Activated CD4-positive, alpha-beta T cell treated with anti-CD3 and anti-CD28 coated beads, Interleukin-2, amount 10 ng/mL, durations not matched to agents 24 days and 14 days (primary cell): ENCODE data around the gene SRGAP2C. TPM values are rescaled to one million over a fixed set of nuclear protein-coding genes. Genes with fewer than 3 reads are reported as not detected.
"Not testable (repeated sequence)": the region's sequence is repeated elsewhere in the genome, so short reads cannot be mapped to it uniquely, and the experiment has no call there.

Source experiments
- DNase-seq: peaks from one replicate; pipeline ENCODE4 v3.0.0; 2022
- H3K27ac Mint-ChIP-seq: one replicate; pipeline ENCODE4 v1.8.0; 2022; ENCODE audit warnings: mild to moderate bottlenecking, mixed read lengths
- H3K27me3 Mint-ChIP-seq: one replicate; pipeline ENCODE4 v1.8.0; 2022; ENCODE audit warnings: mixed read lengths
- H3K36me3 Mint-ChIP-seq: one replicate; pipeline ENCODE4 v1.8.0; 2022; ENCODE audit warnings: low read depth, mild to moderate bottlenecking, mixed read lengths
- H3K4me1 Mint-ChIP-seq: one replicate; pipeline ENCODE4 v1.8.0; 2021; ENCODE audit warnings: mixed read lengths
- H3K4me3 Mint-ChIP-seq: one replicate; pipeline ENCODE4 v1.8.0; 2022; ENCODE audit warnings: mild to moderate bottlenecking, moderate library complexity, mixed read lengths
- H3K9me3 Mint-ChIP-seq: one replicate; pipeline ENCODE4 v1.8.0; 2021; ENCODE audit warnings: mixed read lengths
- intact Hi-C: fragments of 100-400 bp; cut with micrococcal nuclease; formaldehyde crosslinking; loops from one replicate; pipeline ENCODE4 v1.15.1; 2023
- total RNA-seq: library from RNA; stranded (reverse); gene quantifications from 2 replicates; pipeline ENCODE4 v1.2.3, GENCODE V29; 2022

Gene SRGAP2C
- total RNA-seq, 1 donor from 2014 or later, result 47.5 TPM

DNA sequence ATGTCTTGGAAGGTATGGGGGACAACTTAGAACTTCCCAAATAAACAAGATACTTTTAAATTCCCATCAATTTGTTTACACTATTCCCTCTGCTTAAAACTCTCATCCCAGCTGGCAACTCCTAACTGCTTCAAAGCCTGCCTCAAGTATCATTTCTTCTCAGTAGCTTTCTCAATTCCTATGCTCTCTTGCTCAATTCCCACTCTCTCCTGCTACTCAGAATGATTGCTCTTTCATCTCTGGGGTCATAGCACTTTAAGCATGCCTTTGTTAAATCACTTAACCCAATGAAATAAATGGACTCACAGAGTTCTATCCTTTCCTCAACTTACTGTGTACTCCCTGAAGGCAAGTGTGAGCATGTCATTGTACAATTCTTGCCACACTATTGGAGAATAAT, 19.5 kb upstream of the SRGAP2C start:
- H3K27me3 Mint-ChIP-seq, intact Hi-C loops, H3K27ac Mint-ChIP-seq, H3K4me3 Mint-ChIP-seq, DNase-seq, H3K36me3 Mint-ChIP-seq, H3K9me3 Mint-ChIP-seq, H3K4me1 Mint-ChIP-seq: not testable (repeated sequence)

DNA sequence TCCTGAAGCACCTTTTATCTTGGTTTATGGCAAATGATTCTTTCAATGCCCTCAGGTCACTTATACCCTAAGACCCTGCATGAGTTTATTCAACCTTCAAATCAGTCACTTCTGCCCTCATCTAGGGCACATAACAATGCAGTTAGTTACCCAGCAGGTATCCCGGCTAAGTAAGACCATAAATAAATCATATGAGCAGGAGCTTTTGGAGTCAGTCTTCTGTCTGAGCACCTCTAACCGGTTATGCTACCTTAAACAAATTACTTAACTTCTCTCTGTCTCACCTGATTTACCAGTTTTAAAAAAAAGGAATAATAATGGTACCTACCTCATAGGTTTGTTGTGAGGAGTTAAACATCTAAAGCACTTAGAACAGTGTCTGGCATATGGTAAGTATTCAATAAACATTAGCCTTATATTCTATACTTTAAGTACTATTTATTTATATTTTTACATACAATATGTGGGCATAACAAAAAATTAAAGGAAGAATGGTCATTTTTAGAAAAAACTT, 17.5 kb upstream of the SRGAP2C start:
- H3K27me3 Mint-ChIP-seq, H3K36me3 Mint-ChIP-seq, DNase-seq, H3K9me3 Mint-ChIP-seq, H3K4me1 Mint-ChIP-seq, H3K27ac Mint-ChIP-seq, H3K4me3 Mint-ChIP-seq, intact Hi-C loops: not testable (repeated sequence)

DNA sequence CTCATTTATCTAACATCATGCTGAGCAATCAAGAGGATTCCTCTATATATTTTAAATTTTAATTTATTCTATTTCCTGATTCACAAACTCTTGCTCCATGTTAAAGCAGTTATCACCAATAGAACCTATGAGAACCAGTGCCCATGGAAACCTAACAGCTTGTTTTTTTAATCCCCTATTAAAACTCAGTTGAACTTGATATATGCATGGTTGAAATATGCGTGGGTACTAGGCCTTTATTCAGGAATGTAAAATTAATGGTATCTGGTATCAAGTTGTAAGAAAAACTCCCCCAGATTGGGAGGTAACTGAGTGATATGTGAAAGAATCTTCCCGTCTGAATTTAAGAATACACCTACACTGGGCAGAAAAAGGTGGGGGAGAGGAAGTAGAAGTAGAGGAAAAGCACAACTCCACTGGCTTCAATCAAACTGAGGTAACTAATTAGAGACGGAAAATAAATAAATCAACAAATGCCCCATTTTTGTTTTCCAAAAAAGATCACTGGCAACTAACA, 16.6 kb upstream of the SRGAP2C start:
- H3K27me3 Mint-ChIP-seq, H3K36me3 Mint-ChIP-seq, H3K4me1 Mint-ChIP-seq, H3K9me3 Mint-ChIP-seq, H3K27ac Mint-ChIP-seq, intact Hi-C loops, DNase-seq, H3K4me3 Mint-ChIP-seq: not testable (repeated sequence)

DNA sequence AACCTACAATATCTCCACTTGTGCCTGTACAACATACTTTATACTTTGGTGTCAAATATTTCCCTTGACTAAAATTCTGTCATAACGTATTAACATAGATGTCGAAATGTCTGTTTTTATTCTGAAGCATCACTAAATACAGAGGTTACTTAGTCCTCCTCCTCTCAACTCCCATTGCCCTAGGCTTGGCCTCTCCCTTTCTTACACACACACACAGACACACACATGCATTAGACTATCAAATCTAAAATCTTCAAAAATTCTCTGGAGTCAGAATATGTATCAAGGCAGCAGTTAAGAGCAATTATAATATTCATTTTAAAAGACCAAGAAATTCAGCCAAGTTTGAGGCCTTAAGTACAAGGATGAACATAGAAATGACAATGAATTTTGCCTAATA, 8.1 kb upstream of the SRGAP2C start:
- intact Hi-C loops, H3K27ac Mint-ChIP-seq, DNase-seq, H3K9me3 Mint-ChIP-seq, H3K4me3 Mint-ChIP-seq, H3K4me1 Mint-ChIP-seq, H3K27me3 Mint-ChIP-seq, H3K36me3 Mint-ChIP-seq: not testable (repeated sequence)

DNA sequence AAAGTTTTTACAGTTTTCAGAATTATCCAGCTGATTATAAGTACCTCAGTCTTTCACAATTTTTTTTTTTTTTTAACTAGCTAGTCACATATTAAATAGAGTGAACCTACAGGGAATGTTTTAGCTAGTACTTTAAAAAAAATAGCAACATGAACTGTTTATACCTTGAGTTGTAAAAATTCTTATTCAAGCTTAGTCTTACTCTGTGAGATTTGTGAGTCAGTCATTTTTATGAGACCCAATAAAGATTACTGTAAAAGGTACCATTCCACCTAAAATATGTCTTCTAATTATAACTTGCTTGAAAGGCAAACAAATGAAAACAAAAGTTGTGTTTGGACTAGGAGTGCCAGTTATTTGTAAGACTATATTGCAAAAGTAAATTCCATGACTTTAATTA, 6.6 kb upstream of the SRGAP2C start:
- H3K36me3 Mint-ChIP-seq, H3K9me3 Mint-ChIP-seq, H3K4me1 Mint-ChIP-seq, intact Hi-C loops, DNase-seq, H3K27ac Mint-ChIP-seq, H3K4me3 Mint-ChIP-seq, H3K27me3 Mint-ChIP-seq: not testable (repeated sequence)

DNA sequence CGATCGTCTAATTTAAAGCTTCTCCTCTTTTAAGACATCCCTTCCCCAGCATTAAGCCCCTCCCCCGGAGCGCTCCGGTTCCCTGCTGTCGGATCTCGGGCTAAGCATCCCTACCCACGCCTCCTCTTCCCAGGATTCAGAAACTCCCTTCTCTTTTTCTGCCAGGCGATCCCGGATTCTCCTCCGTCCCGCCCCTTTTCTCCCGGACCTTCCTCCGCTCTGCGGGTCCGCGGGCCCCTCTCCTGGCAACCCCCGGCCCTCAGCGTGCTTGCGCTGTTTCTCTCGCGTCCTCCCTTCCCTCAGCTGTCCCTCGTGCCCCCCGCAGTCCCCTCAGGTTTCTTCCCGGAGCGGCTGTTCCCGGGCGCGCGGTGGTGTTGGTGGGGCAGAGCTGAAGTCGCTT, 908 bp upstream of the SRGAP2C start:
- intact Hi-C loops, H3K4me1 Mint-ChIP-seq, H3K27me3 Mint-ChIP-seq, H3K27ac Mint-ChIP-seq, H3K9me3 Mint-ChIP-seq, H3K36me3 Mint-ChIP-seq: not testable (repeated sequence)
- peak; percentile 60 for DNase-seq
- H3K4me3 Mint-ChIP-seq, result peak overlapping the region; percentile 68

DNA sequence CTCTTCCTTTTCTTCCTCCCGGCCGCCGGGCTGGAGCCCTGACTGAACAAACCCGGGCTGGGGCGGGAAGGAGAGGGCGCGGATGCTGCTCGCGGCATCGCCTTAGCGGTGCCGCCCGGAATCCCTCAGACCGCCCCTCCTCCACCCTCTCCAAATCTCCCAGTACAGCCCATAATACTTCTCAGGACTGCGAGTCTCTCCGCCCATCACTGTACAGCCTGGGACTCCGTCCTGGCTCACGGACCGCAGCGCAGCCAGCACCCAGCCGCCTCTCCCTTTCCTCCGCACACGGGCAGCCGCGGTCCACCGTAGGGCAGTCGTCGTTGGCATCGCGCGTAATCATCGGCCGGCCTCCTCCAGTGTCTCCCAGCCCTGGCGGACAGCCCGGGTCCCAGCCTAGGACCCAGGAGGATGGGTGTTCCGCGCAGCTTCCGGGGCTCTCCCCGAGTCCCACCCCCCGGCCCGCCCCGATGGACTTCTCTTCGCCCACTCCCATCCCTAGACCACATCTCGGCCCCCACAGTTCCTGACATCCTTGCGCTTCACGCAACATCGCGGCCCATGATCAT, 449 bp downstream of the SRGAP2C start:
- H3K4me1 Mint-ChIP-seq, H3K27me3 Mint-ChIP-seq, H3K9me3 Mint-ChIP-seq, intact Hi-C loops, H3K36me3 Mint-ChIP-seq: not testable (repeated sequence)
- Mint-ChIP-seq H3K4me3 (peak overlapping the region; percentile 83), H3K27ac (peak overlapping the region; percentile 88)
- DNase-seq, result peak; percentile 60

DNA sequence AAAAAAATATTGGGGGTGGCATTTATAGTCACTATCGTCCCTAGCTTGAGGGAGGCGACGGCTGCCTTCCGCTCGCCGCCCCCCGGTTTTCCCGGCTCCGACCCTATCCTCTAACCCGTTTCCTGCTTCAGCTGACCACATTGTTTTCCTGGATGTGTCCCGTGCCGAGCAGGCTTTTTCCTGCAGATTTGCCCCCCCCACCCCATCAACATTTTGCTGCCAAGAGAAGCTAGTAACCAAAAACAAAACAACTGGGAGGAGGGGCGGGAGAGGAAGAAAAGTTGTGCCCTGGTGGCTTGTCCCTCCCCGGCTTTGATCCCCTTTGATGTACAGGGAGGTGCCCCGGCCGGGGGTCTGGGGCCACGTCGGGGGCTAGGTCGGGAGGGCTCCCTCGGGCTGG, 1.4 kb downstream of the SRGAP2C start:
- H3K36me3 Mint-ChIP-seq, DNase-seq, H3K4me1 Mint-ChIP-seq, H3K9me3 Mint-ChIP-seq, H3K27me3 Mint-ChIP-seq, intact Hi-C loops: not testable (repeated sequence)
- Mint-ChIP-seq H3K27ac (peak overlapping the region; percentile 89), H3K4me3 (peak overlapping the region; percentile 89)

DNA sequence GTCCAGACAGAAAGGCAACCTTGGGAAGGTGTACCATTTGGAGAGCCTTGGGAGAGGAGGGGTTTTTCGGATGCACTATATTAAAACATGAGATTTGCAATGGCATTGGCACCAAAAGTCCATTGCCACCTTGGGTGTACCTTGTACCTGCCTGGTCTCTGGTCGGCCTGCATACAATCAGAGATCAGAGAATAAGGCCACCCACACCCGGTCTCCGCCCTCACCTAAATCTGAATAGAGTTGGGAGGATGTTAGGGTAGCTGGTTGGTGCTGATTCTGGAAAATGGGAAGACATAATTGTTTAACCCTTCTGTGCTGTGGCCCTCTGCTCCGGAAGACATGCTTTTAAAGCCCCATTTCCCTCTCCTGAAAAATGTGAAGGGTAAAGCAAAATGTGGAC, 3.1 kb downstream of the SRGAP2C start:
- peak; percentile 55 for DNase-seq
- H3K4me1 Mint-ChIP-seq, H3K9me3 Mint-ChIP-seq, H3K36me3 Mint-ChIP-seq, H3K27me3 Mint-ChIP-seq, intact Hi-C loops: not testable (repeated sequence)
- peak overlapping the region; percentile 79 for H3K4me3 Mint-ChIP-seq
- H3K27ac Mint-ChIP-seq, result peak overlapping the region; percentile 53

DNA sequence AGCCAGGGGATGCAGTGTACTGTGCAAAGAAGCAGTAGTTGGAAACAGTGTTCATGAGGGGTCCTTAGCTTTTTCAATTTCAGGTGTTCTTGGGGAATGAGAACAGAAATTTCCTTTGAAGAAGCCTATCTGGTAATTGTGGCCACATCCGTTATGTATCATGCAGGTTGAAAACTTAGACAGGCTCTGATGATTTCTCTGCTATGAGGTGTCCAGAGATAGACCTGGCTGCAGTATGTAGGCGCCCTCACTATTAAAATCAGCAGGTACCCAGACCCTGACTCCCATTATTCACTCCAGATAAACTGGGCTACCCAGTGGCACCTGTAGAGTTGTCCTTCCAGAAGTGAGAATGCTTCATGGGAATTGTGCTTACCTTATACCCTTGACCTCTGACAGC, 7.7 kb downstream of the SRGAP2C start:
- H3K36me3 Mint-ChIP-seq, H3K9me3 Mint-ChIP-seq, H3K4me3 Mint-ChIP-seq, H3K4me1 Mint-ChIP-seq, H3K27me3 Mint-ChIP-seq, H3K27ac Mint-ChIP-seq, intact Hi-C loops, DNase-seq: not testable (repeated sequence)

DNA sequence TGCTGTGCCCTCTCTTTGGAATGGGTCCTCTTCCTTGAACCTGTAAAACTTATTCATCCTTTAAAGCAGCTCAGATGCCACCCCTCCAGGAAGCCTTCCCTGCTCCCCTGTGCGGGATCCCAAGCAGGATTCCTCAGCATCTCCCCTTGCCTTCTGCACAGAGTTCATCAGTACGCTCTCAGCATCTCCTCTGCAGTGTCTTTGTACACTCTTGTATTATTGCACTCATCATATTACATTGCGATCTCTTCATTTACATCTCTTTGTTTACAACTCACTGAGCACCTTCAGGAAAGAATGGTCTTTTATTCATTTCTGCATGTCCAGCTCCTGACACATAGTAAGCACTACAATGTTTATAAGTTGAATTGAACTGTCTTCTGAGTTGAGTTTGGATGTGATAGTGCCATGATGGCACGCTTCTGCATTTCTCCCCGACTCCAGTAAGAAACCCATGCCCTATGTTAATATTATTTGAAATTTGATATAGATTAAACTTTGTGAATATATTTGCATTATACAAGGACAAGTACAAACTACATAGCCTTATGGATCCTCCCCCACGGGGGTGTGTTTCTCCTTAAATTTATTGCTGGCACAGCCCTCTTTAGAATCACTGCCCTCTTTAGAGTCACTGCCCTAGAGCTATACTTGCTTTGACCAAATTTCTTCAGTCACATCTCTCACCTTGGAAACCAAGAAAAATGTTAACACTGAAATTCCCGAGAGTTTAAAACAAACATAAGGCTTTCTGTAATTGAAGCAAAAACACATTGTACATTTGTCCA, 12.5 kb downstream of the SRGAP2C start:
- H3K4me1 Mint-ChIP-seq, H3K27me3 Mint-ChIP-seq, intact Hi-C loops, H3K36me3 Mint-ChIP-seq, DNase-seq, H3K4me3 Mint-ChIP-seq, H3K27ac Mint-ChIP-seq, H3K9me3 Mint-ChIP-seq: not testable (repeated sequence)

DNA sequence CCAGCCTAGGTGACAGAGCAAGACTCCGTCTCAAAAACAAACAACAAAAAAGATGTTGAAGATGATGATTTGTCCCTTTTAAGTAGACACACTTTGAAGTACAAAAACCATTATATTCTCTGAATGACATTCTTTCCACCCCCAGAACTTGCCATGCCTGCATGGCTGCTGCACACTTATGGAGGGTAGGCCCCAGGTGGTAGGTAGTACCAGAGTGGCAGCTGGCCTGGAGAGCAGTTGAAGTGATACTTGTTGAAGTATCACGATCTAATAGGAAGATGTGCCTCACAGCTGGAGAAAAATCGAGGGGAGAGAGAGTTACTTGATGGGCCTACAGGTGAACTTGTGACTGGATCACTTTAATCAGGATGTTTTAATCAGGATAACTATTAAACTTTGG, 15.0 kb downstream of the SRGAP2C start:
- H3K36me3 Mint-ChIP-seq, H3K9me3 Mint-ChIP-seq, H3K27ac Mint-ChIP-seq, H3K27me3 Mint-ChIP-seq, H3K4me1 Mint-ChIP-seq, intact Hi-C loops, DNase-seq, H3K4me3 Mint-ChIP-seq: not testable (repeated sequence)

DNA sequence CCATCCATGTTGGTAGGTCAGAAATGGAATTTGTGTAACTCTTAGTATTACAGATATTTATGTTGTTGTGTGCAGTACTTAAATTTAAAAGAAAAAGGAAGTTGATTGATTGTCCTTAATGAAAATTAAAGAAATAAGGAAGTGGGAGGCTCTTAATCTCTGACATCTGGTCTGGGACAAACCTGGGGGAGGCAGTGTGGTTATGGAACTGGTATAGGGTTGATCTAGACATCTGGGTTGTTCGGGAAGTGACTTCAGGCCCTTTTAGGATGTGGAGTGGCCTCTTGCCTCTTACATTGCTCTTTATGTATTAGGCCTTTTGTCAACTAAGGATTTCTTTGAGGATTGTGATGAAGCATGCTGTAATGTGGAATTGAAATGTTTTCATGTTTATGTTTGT, 15.5 kb downstream of the SRGAP2C start:
- H3K4me3 Mint-ChIP-seq, H3K4me1 Mint-ChIP-seq, H3K36me3 Mint-ChIP-seq, H3K9me3 Mint-ChIP-seq, H3K27me3 Mint-ChIP-seq, DNase-seq, intact Hi-C loops, H3K27ac Mint-ChIP-seq: not testable (repeated sequence)

DNA sequence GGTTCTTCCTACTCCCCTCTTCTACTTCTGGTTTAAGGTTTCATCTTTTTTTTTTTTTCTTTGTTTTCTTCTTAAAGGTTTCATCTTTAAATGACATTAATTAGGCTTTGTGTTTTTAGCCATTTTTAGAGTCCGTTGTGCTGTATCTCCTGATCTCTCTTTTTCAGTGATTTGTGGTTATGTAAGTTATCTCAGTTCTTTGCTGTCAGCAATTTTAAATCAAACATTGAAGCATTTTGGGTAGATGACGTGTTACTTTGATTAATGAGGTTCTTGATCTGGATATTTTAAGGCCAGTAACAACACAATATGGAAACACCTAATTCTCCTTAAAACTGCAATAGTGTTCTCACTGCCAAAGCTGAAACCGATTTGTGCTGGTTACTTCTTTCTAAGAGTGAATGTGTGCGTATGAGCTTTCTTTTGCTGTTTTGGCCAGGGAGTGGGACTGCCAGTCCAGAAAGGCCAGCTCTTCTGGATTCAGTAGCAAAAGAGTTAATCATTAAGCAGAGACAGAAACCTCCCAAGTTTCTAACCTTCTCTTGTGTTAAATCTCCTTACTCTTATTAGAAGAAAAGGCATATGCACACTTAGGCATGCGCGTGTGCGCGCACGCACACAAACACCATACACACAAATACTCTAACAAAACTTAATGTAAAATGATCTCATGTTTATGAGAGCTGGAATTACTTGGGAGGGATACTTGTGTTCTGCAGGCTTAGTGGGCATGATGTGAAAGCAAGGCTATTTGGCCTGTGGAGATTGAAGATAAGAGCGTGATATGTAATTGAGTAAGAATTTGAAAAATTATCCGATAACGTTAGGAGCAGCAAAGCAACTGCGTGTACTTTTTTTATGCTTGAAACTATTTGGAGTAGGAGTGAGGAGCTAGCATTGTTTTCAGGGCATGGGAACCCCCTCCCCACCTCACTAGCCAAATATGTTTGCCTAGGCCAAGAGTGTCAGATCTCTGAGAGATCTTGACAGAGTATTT, 16.5 kb downstream of the SRGAP2C start:
- H3K9me3 Mint-ChIP-seq, H3K27me3 Mint-ChIP-seq, H3K36me3 Mint-ChIP-seq, H3K27ac Mint-ChIP-seq, H3K4me3 Mint-ChIP-seq, intact Hi-C loops, H3K4me1 Mint-ChIP-seq, DNase-seq: not testable (repeated sequence)
